Pancreas (tissue), 10 donors: Measurements from ENCODE around the gene PDLIM5. TPM values are rescaled to one million over a fixed set of nuclear protein-coding genes. Genes with fewer than 3 reads are reported as not detected.

Experiments
- ATAC-seq, 4 donors: fragments of 200-7000 bp; cut with Tn5 transposase; one replicate each; pipeline versions ENCODE4 v1.8.0 to v1.9.1; 2020; ENCODE audit warnings: mild to moderate bottlenecking in 4 of 4, moderate library complexity in 4 of 4
- DNase-seq, 6 donors: peaks; one replicate each; pipeline ENCODE4 v3.0.0-alpha.2; 2020
- FAIRE-seq: peaks from 2 replicates; lab custom pipeline; 2012; peaks lifted over from hg19 to GRCh38; lab: Jason Lieb, UNC
- H3K27ac ChIP-seq, 4 donors: fragments of 200-600 bp; sonication (generic); 1 replicate in 3 of 4; 2 replicates in 1 of 4; pipeline versions ENCODE4 v1.5.0 to v1.8.0; 2020
- H3K27me3 ChIP-seq, 4 donors: fragments of 200-600 bp; one replicate each; pipeline ENCODE4 v1.8.0; 2021
- H3K36me3 ChIP-seq, 3 donors: fragments of 200-600 bp; sonication (generic) in 1 of 3; one replicate each; pipeline versions ENCODE4 v1.5.0 to v1.8.0; 2020 to 2021
- H3K4me1 ChIP-seq, 3 donors: fragments of 200-600 bp; one replicate each; pipeline ENCODE4 v1.8.0; 2021
- H3K4me3 ChIP-seq, 4 donors: fragments of 200-600 bp; sonication (generic) in 2 of 4; one replicate each; pipeline versions ENCODE4 v1.5.0 to v1.8.0; 2020 to 2021
- H3K9me3 ChIP-seq, 4 donors: fragments of 200-600 bp; one replicate each; pipeline ENCODE4 v1.8.0; 2021
- WGBS, 2 donors: extraction: QIAGEN DNeasy Blood & Tissue Kit; methylation state at CpG; one replicate each; pipeline ENCODE4 v1.1.7; 2013; 5-methylcytosine and 5-hydroxymethylcytosine counted together
- intact Hi-C, 3 donors: fragments of 100-400 bp; cut with DNase I; formaldehyde crosslinking; loops; one replicate each; pipeline versions ENCODE4 v1.11.1 to v1.14.2; 2022
- polyA plus RNA-seq, 2 donors: library from polyadenylated mRNA; stranded (reverse); fragments of 200-250 nt; gene quantifications; one replicate each; pipeline ENCODE4 v1.2.3, GENCODE V29; 2013
- total RNA-seq, 6 donors: library from RNA; stranded (reverse); fragmentation: NEBNext Ultra II Directional in 4 of 6; extraction: Animal tissue kit (Norgen Biotek cat#: 25700) in 4 of 6; gene quantifications; one replicate each; pipeline versions ENCODE4 v1.2.1 to v1.2.4, GENCODE V29; 2021 to 2023
- TF ChIP-seq, protein P1 (sequence below), 4 donors: fragments of 200-600 bp; sonication (generic) in 3 of 4; IDR thresholded peaks; one replicate each; pipeline versions ENCODE4 v1.5.0 to v1.8.0; 2021; ENCODE audit warnings: antibody characterized with exemption in 4 of 4
- donor health status: healthy with polysubstance abuse.
- donor health status: DM: no; HTN: no; CAD: no; lungs with moderate emphysema.
- donor health status: DM: no; HTN: no; CAD: no.
- donor health status: control.
- donor health status: control.
- donor health status: Bipolar disorder and iron deficiency.
- donor health status: DM: yes; HTN: yes; CAD: no.
- donor health status: DM: no; HTN: no; CAD: no.
- donor health status: DM: no; HTN: no; CAD: no.
- donor health status: DM: yes; HTN: yes; CAD: no.

Gene PDLIM5
- total and polyA plus RNA-seq, 8 donors, result 13.2 to 99.0 (median 49.8) TPM

DNA sequence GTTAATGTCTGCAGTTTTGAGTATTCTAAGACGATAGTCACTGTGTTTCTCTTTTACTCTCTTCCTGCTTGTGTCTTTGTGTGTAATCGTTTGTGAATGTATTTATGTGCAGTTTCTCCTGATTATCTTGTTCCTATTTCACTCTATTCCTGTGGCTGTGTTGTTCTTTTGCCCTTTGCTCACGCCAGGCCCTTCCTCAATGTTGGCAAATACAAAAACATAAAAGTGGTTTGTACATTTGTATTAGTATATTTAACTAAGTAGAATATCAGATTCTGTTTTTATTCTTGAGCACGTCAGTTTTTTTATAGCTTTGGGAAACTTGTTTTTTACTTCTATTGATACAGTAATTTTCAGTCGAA, 198.4 kb downstream of the PDLIM5 start:
- TF ChIP-seq, protein P1, sequence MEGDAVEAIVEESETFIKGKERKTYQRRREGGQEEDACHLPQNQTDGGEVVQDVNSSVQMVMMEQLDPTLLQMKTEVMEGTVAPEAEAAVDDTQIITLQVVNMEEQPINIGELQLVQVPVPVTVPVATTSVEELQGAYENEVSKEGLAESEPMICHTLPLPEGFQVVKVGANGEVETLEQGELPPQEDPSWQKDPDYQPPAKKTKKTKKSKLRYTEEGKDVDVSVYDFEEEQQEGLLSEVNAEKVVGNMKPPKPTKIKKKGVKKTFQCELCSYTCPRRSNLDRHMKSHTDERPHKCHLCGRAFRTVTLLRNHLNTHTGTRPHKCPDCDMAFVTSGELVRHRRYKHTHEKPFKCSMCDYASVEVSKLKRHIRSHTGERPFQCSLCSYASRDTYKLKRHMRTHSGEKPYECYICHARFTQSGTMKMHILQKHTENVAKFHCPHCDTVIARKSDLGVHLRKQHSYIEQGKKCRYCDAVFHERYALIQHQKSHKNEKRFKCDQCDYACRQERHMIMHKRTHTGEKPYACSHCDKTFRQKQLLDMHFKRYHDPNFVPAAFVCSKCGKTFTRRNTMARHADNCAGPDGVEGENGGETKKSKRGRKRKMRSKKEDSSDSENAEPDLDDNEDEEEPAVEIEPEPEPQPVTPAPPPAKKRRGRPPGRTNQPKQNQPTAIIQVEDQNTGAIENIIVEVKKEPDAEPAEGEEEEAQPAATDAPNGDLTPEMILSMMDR (IDR thresholded peaks at IDR 0.05), result no peak
- intact Hi-C loops, result no loop called here
- WGBS, 2 donors, result 74 to 75% methylated on average over 5 of the region's 5 CpGs
- Histone ChIP-seq H3K4me3 (no peak overlapping the region), H3K27ac (no peak overlapping the region), H3K36me3 (no peaks in the 10 kb centered on the region), H3K27me3 (no peaks in the 10 kb centered on the region), H3K9me3 (no peaks in the 10 kb centered on the region), H3K4me1 (peaks cover 0 to 16% (median 5%) of the 10 kb centered on the region in 3 donors)
- DNase-seq, result no peak
- FAIRE-seq, result no peak
- no peak for ATAC-seq

DNA sequence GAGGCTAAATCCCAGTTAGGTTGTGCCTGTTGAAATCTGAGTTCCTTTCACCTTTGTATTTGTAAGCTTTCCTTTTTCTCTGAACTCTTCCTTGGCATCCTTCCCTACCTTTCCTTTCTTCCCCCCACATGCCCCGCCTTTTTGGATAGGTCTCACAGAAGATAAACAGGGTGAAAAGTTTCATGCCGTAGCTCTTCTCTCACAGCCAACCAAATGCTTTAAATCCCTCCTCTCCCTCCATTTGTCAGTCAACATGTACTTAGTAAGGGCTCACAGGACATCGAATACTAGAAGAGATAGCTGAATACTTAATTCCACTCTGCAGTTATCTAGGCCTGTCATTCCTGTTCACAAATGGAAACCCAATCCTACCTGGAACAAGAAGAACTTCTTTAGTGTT, 198.9 kb downstream of the PDLIM5 start:
- no peak for DNase-seq
- Histone ChIP-seq H3K9me3 (no peaks in the 10 kb centered on the region), H3K27me3 (no peaks in the 10 kb centered on the region), H3K4me3 (no peak overlapping the region), H3K27ac (no peak overlapping the region), H3K36me3 (no peaks in the 10 kb centered on the region), H3K4me1 (peaks cover 0 to 16% (median 5%) of the 10 kb centered on the region in 3 donors)
- intact Hi-C loops, result no loop called here
- WGBS, 2 donors, result 42 to 52% methylated on average over 3 of the region's 3 CpGs
- no peak for FAIRE-seq
- ATAC-seq, result no peak
- TF ChIP-seq, protein P1 (IDR thresholded peaks at IDR 0.05), result no peak

DNA sequence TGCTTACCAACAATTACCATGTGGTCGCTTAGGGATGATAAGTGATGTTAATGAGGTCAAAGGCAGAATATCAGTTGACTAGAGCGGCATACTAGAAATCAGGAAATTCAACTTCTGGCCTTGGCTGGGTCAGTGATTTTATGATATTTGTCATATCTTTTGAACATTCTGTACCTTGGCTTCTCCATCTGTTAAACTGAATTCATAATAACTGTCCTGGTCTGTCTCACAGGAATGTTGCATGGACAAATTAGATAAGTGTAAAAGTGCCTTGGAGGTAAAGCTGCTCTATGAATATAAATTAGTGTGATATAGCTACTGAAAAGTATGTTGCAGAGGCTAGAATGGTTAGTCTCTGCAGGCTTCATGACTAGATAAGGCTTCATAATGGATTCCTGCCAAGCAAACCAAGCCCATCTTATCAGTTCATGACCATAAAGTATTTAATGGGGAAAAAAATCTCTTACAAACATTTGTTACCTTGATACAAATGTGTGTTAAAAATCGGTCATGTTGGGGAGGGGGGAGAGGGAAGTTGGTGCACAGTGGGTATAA, 201.4 kb downstream of the PDLIM5 start:
- Histone ChIP-seq H3K4me1 (peaks cover 0 to 16% (median 5%) of the 10 kb centered on the region in 3 donors), H3K27ac (no peak overlapping the region), H3K4me3 (no peak overlapping the region), H3K9me3 (no peaks in the 10 kb centered on the region), H3K36me3 (no peaks in the 10 kb centered on the region), H3K27me3 (no peaks in the 10 kb centered on the region)
- WGBS, 2 donors, result 43 to 47% methylated on average over 3 of the region's 3 CpGs
- intact Hi-C loops, result no loop called here
- no peak for FAIRE-seq
- peak in 1 of 6 donors; percentile 13 for DNase-seq
- TF ChIP-seq, protein P1 (IDR thresholded peaks at IDR 0.05), result no peak
- peak in 2 of 4 donors; percentile 39 to 83 for ATAC-seq

DNA sequence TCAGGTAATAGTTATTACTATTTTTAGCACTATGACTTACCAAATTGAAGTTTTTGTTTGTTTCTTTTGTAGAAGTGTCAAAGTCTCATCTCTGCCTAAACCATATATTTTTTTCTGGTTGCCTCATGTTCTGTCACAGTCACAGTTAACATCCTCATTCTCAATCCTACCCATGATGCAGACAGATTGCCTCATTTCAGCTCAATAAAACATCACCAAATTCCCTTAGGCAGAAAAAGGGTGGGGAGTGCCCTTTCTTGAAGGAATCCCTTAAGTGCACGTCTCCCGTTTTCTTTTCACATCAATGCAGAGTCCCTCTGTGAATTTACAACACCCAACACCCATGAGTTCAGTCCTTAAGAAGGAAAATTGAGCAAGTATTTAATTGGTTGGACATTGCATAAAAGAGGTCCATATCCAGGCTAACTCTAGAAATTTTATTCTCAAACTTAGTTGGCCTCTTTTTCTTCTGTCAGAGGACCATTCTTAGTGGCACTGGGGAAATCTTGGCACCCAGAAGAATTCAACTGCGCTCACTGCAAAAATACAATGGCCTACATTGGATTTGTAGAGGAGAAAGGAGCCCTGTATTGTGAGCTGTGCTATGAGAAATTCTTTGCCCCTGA, 202.4 kb downstream of the PDLIM5 start:
- FAIRE-seq (no peak), ATAC-seq (no peak), DNase-seq (no peak)
- intact Hi-C loops, result no loop called here
- H3K27ac ChIP-seq, result no peak overlapping the region
- no peak overlapping the region for H3K4me3 ChIP-seq
- H3K36me3 ChIP-seq, result no peaks in the 10 kb centered on the region
- 96% methylated on average over 3 of the region's 3 CpGs for WGBS, 2 donors
- peaks cover 0 to 16% (median 5%) of the 10 kb centered on the region in 3 donors for H3K4me1 ChIP-seq
- no peaks in the 10 kb centered on the region for H3K27me3 ChIP-seq
- H3K9me3 ChIP-seq, result no peaks in the 10 kb centered on the region
- TF ChIP-seq, protein P1 (IDR thresholded peaks at IDR 0.05), result no peak

DNA sequence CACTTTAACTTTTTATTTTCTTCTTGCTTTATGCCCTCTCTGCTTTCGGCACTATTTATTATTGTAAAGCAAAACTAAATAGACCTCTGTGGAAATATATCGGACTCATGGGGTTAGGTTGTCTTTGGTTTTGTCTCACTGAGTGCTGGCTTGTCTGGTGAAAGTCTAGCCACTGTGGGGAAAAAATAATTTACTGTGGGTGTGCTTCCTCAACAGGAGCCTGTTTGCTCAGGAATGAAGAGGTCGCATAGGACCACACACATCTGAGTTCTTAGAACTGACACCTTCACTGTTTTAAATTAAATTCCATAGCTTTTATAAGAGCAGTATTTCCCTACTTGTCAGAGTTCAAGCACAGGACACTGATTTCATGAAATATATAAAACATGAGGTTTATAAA, 203.0 kb downstream of the PDLIM5 start:
- FAIRE-seq (no peak), DNase-seq (no peak), ATAC-seq (no peak)
- TF ChIP-seq, protein P1 (IDR thresholded peaks at IDR 0.05), result no peak
- Histone ChIP-seq H3K4me3 (no peak overlapping the region), H3K27me3 (no peaks in the 10 kb centered on the region), H3K27ac (no peak overlapping the region), H3K9me3 (no peaks in the 10 kb centered on the region), H3K4me1 (peaks cover 0 to 16% (median 5%) of the 10 kb centered on the region in 3 donors), H3K36me3 (no peaks in the 10 kb centered on the region)
- intact Hi-C loops, result no loop called here
- 96% methylated on average over 3 of the region's 3 CpGs for WGBS, 2 donors
